GM19035 (cell line): Measurements from ENCODE around the gene TACR2.
"Not testable (repeated sequence)": the region's sequence is repeated elsewhere in the genome, so short reads cannot be mapped to it uniquely, and the experiment has no call there.

Source experiments
- ATAC-seq: cut with Tn5 transposase; IDR thresholded peaks from one replicate; pipeline ENCODE4 v1.9.1; 2021; ENCODE audit not compliant: unreplicated experiment

TACR2 gene

GRCh38 chr10:69451209-69451783 lies 34.6 kb upstream of the TACR2 start, which contains the start of gene TSPAN15:
TSS of gene TSPAN15 (plus strand) at chr10:69451465. CDS start at chr10:69451595, 130 bp downstream.
- ATAC-seq: peak; percentile 92

GRCh38 chr10:69450395-69450794 lies 33.7 kb upstream of the TACR2 start:
- ATAC-seq: not testable (repeated sequence)

GRCh38 chr10:69449841-69450240 lies 33.1 kb upstream of the TACR2 start:
- ATAC-seq: no peak

GRCh38 chr10:69446650-69447151 lies 30.0 kb upstream of the TACR2 start:
- ATAC-seq: no peak

GRCh38 chr10:69446229-69446628 lies 29.5 kb upstream of the TACR2 start:
- ATAC-seq: no peak

GRCh38 chr10:69445041-69445440 lies 28.3 kb upstream of the TACR2 start:
- ATAC-seq: no peak

- no peak for ATAC-seq
Measured at GRCh38 chr10:69443354-69443753, 26.6 kb upstream of the TACR2 start.

GRCh38 chr10:69439813-69440506 lies 23.2 kb upstream of the TACR2 start:
- ATAC-seq: no peak

GRCh38 chr10:69439350-69439739 lies 22.6 kb upstream of the TACR2 start:
- no peak for ATAC-seq

- ATAC-seq: no peak
Measured at GRCh38 chr10:69438536-69439349, 22.0 kb upstream of the TACR2 start.

- no peak for ATAC-seq
Measured at GRCh38 chr10:69437321-69438259, 20.9 kb upstream of the TACR2 start.

GRCh38 chr10:69435966-69436520 lies 19.3 kb upstream of the TACR2 start:
- ATAC-seq: no peak

- no peak for ATAC-seq
Measured at GRCh38 chr10:69434926-69435325, 18.2 kb upstream of the TACR2 start.

- ATAC-seq: no peak
Measured at GRCh38 chr10:69434169-69434568, 17.5 kb upstream of the TACR2 start.

- no peak for ATAC-seq
Measured at GRCh38 chr10:69428165-69428564, 11.4 kb upstream of the TACR2 start.

GRCh38 chr10:69426376-69426727 lies 9.6 kb upstream of the TACR2 start:
- ATAC-seq: no peak

GRCh38 chr10:69425511-69426298 lies 9.0 kb upstream of the TACR2 start:
- ATAC-seq: no peak

GRCh38 chr10:69425041-69425440 lies 8.3 kb upstream of the TACR2 start:
- ATAC-seq: no peak

GRCh38 chr10:69422676-69423075 lies 6.0 kb upstream of the TACR2 start:
- no peak for ATAC-seq
